ENCODE measurements around the gene C16orf78. TPM values are rescaled to one million over a fixed set of nuclear protein-coding genes. Genes with fewer than 3 reads are reported as not detected.

The C16orf78 gene
- total RNA-seq, 1 experiment from 2014 or later = not detected

GRCh38 chr16:49365711-49366509 lies 7.7 kb upstream of the C16orf78 start:
- CTCF ChIA-PET = no interaction called here
- Mint-ChIP-seq H3K9me3 (ENCODE audit: low read depth, unreplicated experiment) (no peaks in the 10 kb centered on the region), H3K27ac (ENCODE audit: unreplicated experiment) (no peak overlapping the region), H3K36me3 (ENCODE audit: insufficient read depth, unreplicated experiment) (no peaks in the 10 kb centered on the region), H3K27me3 (ENCODE audit: unreplicated experiment) (peaks cover 7% of the 10 kb centered on the region), H3K4me3 (ENCODE audit: low read depth, unreplicated experiment) (no peak overlapping the region), H3K4me1 (ENCODE audit: low read depth, unreplicated experiment) (no peaks in the 10 kb centered on the region)
- intact Hi-C loops (cut with micrococcal nuclease; ENCODE audit: unreplicated experiment) = no loop called here
- no TSS peak for BruUV-seq (replicated peaks)
- no peak for TF ChIP-seq CTCF (IDR thresholded peaks at IDR 0.05; ENCODE audit: unreplicated experiment)
- DNase-seq = no peak

- Mint-ChIP-seq H3K27me3 (ENCODE audit: unreplicated experiment) (peaks cover 7% of the 10 kb centered on the region), H3K27ac (ENCODE audit: unreplicated experiment) (no peak overlapping the region), H3K4me1 (ENCODE audit: low read depth, unreplicated experiment) (no peaks in the 10 kb centered on the region), H3K9me3 (ENCODE audit: low read depth, unreplicated experiment) (no peaks in the 10 kb centered on the region), H3K4me3 (ENCODE audit: low read depth, unreplicated experiment) (no peak overlapping the region), H3K36me3 (ENCODE audit: insufficient read depth, unreplicated experiment) (no peaks in the 10 kb centered on the region)
- TF ChIP-seq CTCF (IDR thresholded peaks at IDR 0.05; ENCODE audit: unreplicated experiment) = no peak
- CTCF ChIA-PET = no interaction called here
- intact Hi-C loops (cut with micrococcal nuclease; ENCODE audit: unreplicated experiment) = no loop called here
- DNase-seq = no peak
- BruUV-seq (replicated peaks) = no TSS peak
Measured at GRCh38 chr16:49366669-49367068, 6.9 kb upstream of the C16orf78 start.

- no peaks in the 10 kb centered on the region for H3K4me1 Mint-ChIP-seq (ENCODE audit: low read depth, unreplicated experiment)
- no TSS peak for BruUV-seq (replicated peaks)
- H3K9me3 Mint-ChIP-seq (ENCODE audit: low read depth, unreplicated experiment) = no peaks in the 10 kb centered on the region
- H3K27ac Mint-ChIP-seq (ENCODE audit: unreplicated experiment) = no peak overlapping the region
- intact Hi-C loops (cut with micrococcal nuclease; ENCODE audit: unreplicated experiment) = no loop called here
- CTCF ChIA-PET = no interaction called here
- no peak overlapping the region for H3K4me3 Mint-ChIP-seq (ENCODE audit: low read depth, unreplicated experiment)
- H3K36me3 Mint-ChIP-seq (ENCODE audit: insufficient read depth, unreplicated experiment) = no peaks in the 10 kb centered on the region
- no peak for DNase-seq
- TF ChIP-seq CTCF (IDR thresholded peaks at IDR 0.05; ENCODE audit: unreplicated experiment) = no peak
- H3K27me3 Mint-ChIP-seq (ENCODE audit: unreplicated experiment) = peaks cover 25% of the 10 kb centered on the region
Measured at GRCh38 chr16:49369651-49370611, 3.7 kb upstream of the C16orf78 start.

- Mint-ChIP-seq H3K36me3 (ENCODE audit: insufficient read depth, unreplicated experiment) (no peaks in the 10 kb centered on the region), H3K4me3 (ENCODE audit: low read depth, unreplicated experiment) (no peak overlapping the region), H3K27ac (ENCODE audit: unreplicated experiment) (no peak overlapping the region), H3K9me3 (ENCODE audit: low read depth, unreplicated experiment) (no peaks in the 10 kb centered on the region), H3K4me1 (ENCODE audit: low read depth, unreplicated experiment) (no peaks in the 10 kb centered on the region), H3K27me3 (ENCODE audit: unreplicated experiment) (peaks cover 45% of the 10 kb centered on the region)
- CTCF ChIA-PET = interaction anchor here (0.9 kb wide), 1 partner anchor 15 kb away, joined by 4 read pairs; no protein-coding TSS in a partner anchor
- DNase-seq = no peak
- no TSS peak for BruUV-seq (replicated peaks)
- no peak for TF ChIP-seq CTCF (IDR thresholded peaks at IDR 0.05; ENCODE audit: unreplicated experiment)
- intact Hi-C loops (cut with micrococcal nuclease; ENCODE audit: unreplicated experiment) = no loop called here
Measured at GRCh38 chr16:49376206-49376605, 2.6 kb downstream of the C16orf78 start.
